Nephron (organoid): Measurements from ENCODE around the gene GNPTG.

Experiments
- H3K27ac Mint-ChIP-seq, 3 experiments: 2 replicates each; pipeline ENCODE4 v1.8.0; 2020; ENCODE audit warnings: mixed read lengths in 3 of 3, mild to moderate bottlenecking in 2 of 3, moderate library complexity in 1 of 3
- H3K27me3 Mint-ChIP-seq: 2 replicates; pipeline ENCODE4 v1.8.0; 2021; ENCODE audit warnings: low read depth, mild to moderate bottlenecking, moderate library complexity, mixed read lengths
- H3K36me3 Mint-ChIP-seq: 2 replicates; pipeline ENCODE4 v1.8.0; 2020; ENCODE audit warnings: low read depth, mixed read lengths
- H3K4me1 Mint-ChIP-seq: 2 replicates; pipeline ENCODE4 v1.8.0; 2020; ENCODE audit warnings: mixed read lengths
- H3K4me3 Mint-ChIP-seq, 3 experiments: 2 replicates each; pipeline ENCODE4 v1.8.0; 2020; ENCODE audit warnings: mild to moderate bottlenecking in 3 of 3, mixed read lengths in 3 of 3, moderate library complexity in 2 of 3
- H3K9me3 Mint-ChIP-seq: 2 replicates; pipeline ENCODE4 v1.8.0; 2020; ENCODE audit warnings: mixed read lengths
- TF ChIP-seq, protein P1 (sequence below), 3 experiments: fragments of 200-600 bp; sonication (generic); IDR thresholded peaks; one replicate each; pipeline ENCODE4 v1.5.0; 2021; ENCODE audit warnings: antibody characterized with exemption in 3 of 3; ENCODE audit not compliant: unreplicated experiment in 3 of 3

GNPTG gene

GRCh38 chr16:1366060-1366711 is 14.5 kb downstream of the GNPTG start:
- Mint-ChIP-seq H3K9me3 (no peaks in the 10 kb centered on the region), H3K27me3 (no peaks in the 10 kb centered on the region), H3K27ac (no peak overlapping the region), H3K36me3 (peaks cover 4% of the 10 kb centered on the region), H3K4me1 (peaks cover 4% of the 10 kb centered on the region), H3K4me3 (no peak overlapping the region)
- TF ChIP-seq, protein P1, sequence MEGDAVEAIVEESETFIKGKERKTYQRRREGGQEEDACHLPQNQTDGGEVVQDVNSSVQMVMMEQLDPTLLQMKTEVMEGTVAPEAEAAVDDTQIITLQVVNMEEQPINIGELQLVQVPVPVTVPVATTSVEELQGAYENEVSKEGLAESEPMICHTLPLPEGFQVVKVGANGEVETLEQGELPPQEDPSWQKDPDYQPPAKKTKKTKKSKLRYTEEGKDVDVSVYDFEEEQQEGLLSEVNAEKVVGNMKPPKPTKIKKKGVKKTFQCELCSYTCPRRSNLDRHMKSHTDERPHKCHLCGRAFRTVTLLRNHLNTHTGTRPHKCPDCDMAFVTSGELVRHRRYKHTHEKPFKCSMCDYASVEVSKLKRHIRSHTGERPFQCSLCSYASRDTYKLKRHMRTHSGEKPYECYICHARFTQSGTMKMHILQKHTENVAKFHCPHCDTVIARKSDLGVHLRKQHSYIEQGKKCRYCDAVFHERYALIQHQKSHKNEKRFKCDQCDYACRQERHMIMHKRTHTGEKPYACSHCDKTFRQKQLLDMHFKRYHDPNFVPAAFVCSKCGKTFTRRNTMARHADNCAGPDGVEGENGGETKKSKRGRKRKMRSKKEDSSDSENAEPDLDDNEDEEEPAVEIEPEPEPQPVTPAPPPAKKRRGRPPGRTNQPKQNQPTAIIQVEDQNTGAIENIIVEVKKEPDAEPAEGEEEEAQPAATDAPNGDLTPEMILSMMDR (IDR thresholded peaks at IDR 0.05; ENCODE audit: unreplicated experiment in 3 of 3) = no peak

- peaks cover 4% of the 10 kb centered on the region for H3K4me1 Mint-ChIP-seq
- TF ChIP-seq, protein P1 (IDR thresholded peaks at IDR 0.05; ENCODE audit: unreplicated experiment in 3 of 3) = no peak
- H3K27ac Mint-ChIP-seq = no peak overlapping the region
- peaks cover 4% of the 10 kb centered on the region for H3K36me3 Mint-ChIP-seq
- H3K27me3 Mint-ChIP-seq = no peaks in the 10 kb centered on the region
- H3K9me3 Mint-ChIP-seq = no peaks in the 10 kb centered on the region
- H3K4me3 Mint-ChIP-seq = no peak overlapping the region
Observed at GRCh38 chr16:1366712-1367299, 15.1 kb downstream of the GNPTG start.

DNA sequence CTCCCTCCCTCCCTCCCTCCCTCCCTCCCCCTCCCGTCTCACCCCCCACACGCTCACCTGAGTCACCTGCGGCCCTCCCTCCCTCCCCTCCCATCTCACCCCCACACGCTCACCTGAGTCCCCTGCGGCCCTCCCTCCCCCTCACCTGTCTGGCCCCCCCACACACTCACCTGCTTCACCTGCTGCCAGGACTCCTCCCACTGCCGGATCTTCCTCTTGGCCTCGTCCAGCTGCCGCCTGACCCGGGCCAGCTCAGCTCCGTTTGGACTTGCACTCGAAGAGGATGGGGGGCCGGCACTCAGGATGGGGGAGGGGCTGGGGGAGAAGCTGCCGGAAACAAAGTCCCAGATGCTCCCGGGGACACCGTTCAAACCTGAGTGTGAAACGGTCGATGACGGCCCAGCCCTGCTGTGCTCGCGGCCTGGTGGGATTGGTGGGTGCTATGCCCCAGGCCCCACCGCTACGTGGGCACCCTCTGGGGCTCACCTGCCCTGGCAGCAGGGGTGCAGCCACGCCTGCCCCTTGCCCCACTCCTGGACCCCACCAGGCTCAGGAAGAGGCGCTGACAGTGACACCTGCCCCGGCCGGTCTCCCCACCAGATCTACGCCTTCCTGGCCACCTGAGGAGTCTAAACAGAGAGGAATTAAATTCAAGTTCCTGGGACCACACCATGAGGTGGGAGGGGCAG is 15.9 kb downstream of the GNPTG start:
- Mint-ChIP-seq H3K27me3 (no peaks in the 10 kb centered on the region), H3K27ac (no peak overlapping the region), H3K4me1 (peaks cover 4% of the 10 kb centered on the region), H3K36me3 (peaks cover 4% of the 10 kb centered on the region), H3K9me3 (no peaks in the 10 kb centered on the region), H3K4me3 (no peak overlapping the region)
- TF ChIP-seq, protein P1 (IDR thresholded peaks at IDR 0.05; ENCODE audit: unreplicated experiment in 3 of 3) = no peak

GRCh38 chr16:1371054-1371978 is 19.6 kb downstream of the GNPTG start:
- no peaks in the 10 kb centered on the region for H3K4me1 Mint-ChIP-seq
- H3K9me3 Mint-ChIP-seq = no peaks in the 10 kb centered on the region

GRCh38 chr16:1372292-1372950 is 20.7 kb downstream of the GNPTG start:
- Mint-ChIP-seq H3K4me3 (no peak overlapping the region), H3K27ac (no peak overlapping the region), H3K9me3 (no peaks in the 10 kb centered on the region), H3K4me1 (no peaks in the 10 kb centered on the region), H3K27me3 (no peaks in the 10 kb centered on the region), H3K36me3 (peaks cover 4% of the 10 kb centered on the region)
- TF ChIP-seq, protein P1 (IDR thresholded peaks at IDR 0.05; ENCODE audit: unreplicated experiment in 3 of 3) = no peak

More at GRCh38 chr16:1371054-1371978, 19.6 kb downstream of the GNPTG start:
- Mint-ChIP-seq H3K27ac (no peak overlapping the region), H3K27me3 (no peaks in the 10 kb centered on the region), H3K4me3 (no peak overlapping the region), H3K36me3 (peaks cover 2% of the 10 kb centered on the region)
- TF ChIP-seq, protein P1 (IDR thresholded peaks at IDR 0.05; ENCODE audit: unreplicated experiment in 3 of 3) = no peak
